K562 (cell line): ENCODE results near the gene TMEM184A. TPM values are rescaled to one million over a fixed set of nuclear protein-coding genes. Genes with fewer than 3 reads are reported as not detected.

Experiments
- ATAC-seq: fragments of 200-7000 bp; cut with Tn5 transposase; 3 replicates; pipeline ENCODE4 v1.9.1; 2020; ENCODE audit warnings: moderate library complexity
- BruUV-seq: library from RNA; stranded (reverse); fragments of 400-500 nt; replicated peaks from 2 replicates; lab custom pipeline; 2021; lab: Mats Ljungman, UMichigan
- CTCF ChIA-PET: fragments of 300-600 bp; formaldehyde crosslinking; extraction: SDS; loops from one replicate; lab custom pipeline; 2021; ENCODE audit warnings: low intra/inter-chr PET ratio; lab: Yijun Ruan, JAX
- POLR2A ChIA-PET: fragments of 300-600, 350-650 bp; sonication (Branson Sonifier 250); formaldehyde crosslinking; extraction: SDS; loops from one replicate; lab custom pipeline; 2021; ENCODE audit warnings: antibody characterized with exemption, inconsistent platforms; lab: Yijun Ruan, JAX
- DNase-seq, 4 experiments: peaks; one replicate each; pipeline versions ENCODE4 v3.0.0 to v3.0.0-alpha.2; 2011 to 2018; ENCODE audit warnings: low spot score in 3 of 4, mixed read lengths in 3 of 4; ENCODE audit errors: extremely low read depth in 1 of 4
- FAIRE-seq: peaks from 2 replicates; lab custom pipeline; 2011; peaks lifted over from hg19 to GRCh38; lab: Jason Lieb, UNC
- H2AFZ ChIP-seq: 2 replicates; pipeline ENCODE4 v1.6.0; 2011; ENCODE audit warnings: low read depth, low read length, control low read depth, inconsistent platforms
- H3K27ac ChIP-seq: fragments of 200-600 bp; 3 replicates; pipeline ENCODE4 v1.8.0; 2011; ENCODE audit warnings: low read depth, mild to moderate bottlenecking, control low read depth, inconsistent platforms, low read length, moderate library complexity, mixed read lengths; ENCODE audit errors: extremely low read depth
- H3K27me3 ChIP-seq, 2 experiments: fragments of 300-600 bp in 1 of 2; 2 replicates in 1 of 2; 3 replicates in 1 of 2; pipeline versions ENCODE4 v1.6.0 to v1.8.0; 2011; ENCODE audit warnings: inconsistent platforms in 2 of 2, low read length in 2 of 2, mild to moderate bottlenecking in 1 of 2, mixed read lengths in 1 of 2, moderate library complexity in 1 of 2; ENCODE audit not compliant: control insufficient read depth in 2 of 2, insufficient read depth in 2 of 2
- H3K36me3 ChIP-seq: fragments of 300-600 bp; 3 replicates; pipeline ENCODE4 v1.8.0; 2011; ENCODE audit warnings: mild to moderate bottlenecking, low read length, inconsistent platforms; ENCODE audit not compliant: control insufficient read depth, insufficient read depth
- H3K4me1 ChIP-seq, 2 experiments: fragments of 200-600 bp in 1 of 2; replicated peaks in 1 of 2; 2 replicates in 1 of 2; 3 replicates in 1 of 2; pipeline versions ENCODE4 v1.5.1 to v1.8.0; 2011; ENCODE audit warnings: inconsistent platforms in 2 of 2, low read length in 2 of 2, mild to moderate bottlenecking in 1 of 2, mixed read lengths in 1 of 2, moderate library complexity in 1 of 2; ENCODE audit not compliant: control insufficient read depth in 2 of 2, insufficient read depth in 2 of 2
- H3K4me2 ChIP-seq: 2 replicates; pipeline ENCODE4 v1.6.1; 2011; ENCODE audit warnings: low read length, control low read depth, inconsistent platforms, mixed read lengths; ENCODE audit not compliant: insufficient read depth
- H3K4me3 ChIP-seq: fragments of 200-600 bp; sonication (generic), shearing (Covaris generic); 2 replicates; pipeline ENCODE4 v1.5.1; 2016; ENCODE audit warnings: control low read depth, inconsistent platforms
- H3K79me2 ChIP-seq: fragments of 200-600 bp; 3 replicates; pipeline ENCODE4 v1.8.0; 2011; ENCODE audit warnings: low read length, inconsistent platforms; ENCODE audit not compliant: control insufficient read depth, insufficient read depth
- H3K9ac ChIP-seq, 2 experiments: 2 replicates each; pipeline versions ENCODE4 v1.6.0 to v1.6.1; 2011; ENCODE audit warnings: low read depth in 2 of 2, low read length in 2 of 2, control low read depth in 1 of 2, inconsistent platforms in 1 of 2, mild to moderate bottlenecking in 1 of 2, mixed read lengths in 1 of 2; ENCODE audit not compliant: insufficient read depth in 1 of 2
- H3K9me1 ChIP-seq: one replicate; pipeline ENCODE4 v1.6.0; 2011; ENCODE audit warnings: inconsistent platforms, mild to moderate bottlenecking, low read length, moderate library complexity; ENCODE audit not compliant: control insufficient read depth, insufficient read depth
- H3K9me3 ChIP-seq: replicated peaks from 2 replicates; pipeline ENCODE4 v1.5.1; 2011; ENCODE audit warnings: low read depth, low read length, inconsistent platforms; ENCODE audit not compliant: control insufficient read depth, insufficient read depth
- H4K20me1 ChIP-seq: replicated peaks from 2 replicates; pipeline ENCODE4 v1.6.1; 2011; ENCODE audit warnings: low read length, inconsistent platforms, mixed read lengths; ENCODE audit not compliant: control insufficient read depth, insufficient read depth
- ARID3B ChIP-seq: fragments of 250-450 bp; sonication (Bioruptor Pico); IDR thresholded peaks from 2 replicates; pipeline ENCODE4 v1.4.0; 2020; ENCODE audit warnings: borderline replicate concordance
- NFRKB ChIP-seq: fragments of 450-650 bp; IDR thresholded peaks from 2 replicates; pipeline ENCODE4 v1.6.1; 2016; ENCODE audit warnings: low read depth
- TFE3 ChIP-seq: fragments of 450-650 bp; formaldehyde crosslinking; IDR thresholded peaks from 2 replicates; pipeline ENCODE4 v1.4.0; 2020; ENCODE audit warnings: mild to moderate bottlenecking, mixed read lengths
- USF1 ChIP-seq: sonication (generic); formaldehyde crosslinking; IDR thresholded peaks from 2 replicates; pipeline ENCODE4 v1.9.0; 2022; ENCODE audit warnings: mild to moderate bottlenecking, missing genetic modification reagents
- WGBS: fragments of 100-300 bp; shearing (Covaris generic); methylation state at CpG from one replicate; pipeline ENCODE4 v1.1.6; 2016; ENCODE audit warnings: low coverage, mixed read lengths; ENCODE audit not compliant: insufficient coverage; ENCODE audit errors: missing lambda C conversion rate; 5-methylcytosine and 5-hydroxymethylcytosine counted together
- in situ Hi-C: fragments of 300-500 bp; cut with MboI; formaldehyde crosslinking; loops from 4 replicates; pipeline ENCODE4 v1.15.0; 2018; ENCODE audit warnings: inconsistent platforms, mixed read lengths
- intact Hi-C: fragments of 100-400 bp; cut with micrococcal nuclease; formaldehyde crosslinking; loops from 2 replicates; pipeline ENCODE4 v1.14.2; 2022
- polyA plus RNA-seq, 8 experiments: library from polyadenylated mRNA; depleted of rRNA in 4 of 8; stranded (reverse) in 5 of 8; unstranded in 3 of 8; fragments of >200 nt; fragmentation: Nextera tagmentation in 2 of 8; fragmentation: Illumina TruSeq in 1 of 8; extraction: Ambion mirVana in 2 of 8; extraction: Trizol in 1 of 8; gene quantifications; 2 replicates each; pipeline versions ENCODE4 v1.2.1 to v1.2.3, GENCODE V29; 2011 to 2014; ENCODE audit warnings: inconsistent platforms in 1 of 8, missing spikeins in 1 of 8
- total RNA-seq, 7 experiments: library from RNA; depleted of rRNA in 6 of 7; stranded (reverse); fragments of >200 nt in 6 of 7; fragmentation: Illumina TruSeq in 2 of 7; extraction: Trizol in 2 of 7; gene quantifications; 2 replicates each; pipeline versions ENCODE4 v1.2.1 to v1.2.3, GENCODE V29; 2011 to 2021; ENCODE audit warnings: low replicate concordance in 1 of 7

Gene TMEM184A
- total and polyA plus RNA-seq, 9 of the 15 experiments (the other 6 are each of a cell fraction or from before 2014, with no cell fraction given), result 0.10 to 0.18 (median 0.11) TPM; not detected in 6

GRCh38 chr7:1586827-1587705, 31.1 kb upstream of the TMEM184A start:
- DNase-seq, result no peak
- Histone ChIP-seq H3K4me1 (peaks cover 0 to 33% of the 10 kb centered on the region in 2 experiments; a peak in 2 of 5 replicates), H4K20me1 (peaks cover 12% of the 10 kb centered on the region; the same call in 1 of the 2 replicates), H3K79me2 (no peaks in the 10 kb centered on the region), H3K9me1 (no peaks in the 10 kb centered on the region), H3K36me3 (no peaks in the 10 kb centered on the region), H3K27ac (no peak overlapping the region), H3K27me3 (peaks cover 75 to 90% of the 10 kb centered on the region in 2 experiments), H3K9ac (peak overlapping the region in 1 of 2 experiments; percentile 58; a peak in 2 of 4 replicates), H2AFZ (0 out of 2 replicates have a peak overlapping the region, but pooled peaks have one; percentile 23), H3K4me2 (no peak overlapping the region), H3K4me3 (no peak overlapping the region), H3K9me3 (no peaks in the 10 kb centered on the region)
- no peak for ATAC-seq
- TF ChIP-seq USF1, result peak; percentile 43; the same call in 1 of the 2 replicates
- no peak for TF ChIP-seq NFRKB
- TF ChIP-seq ARID3B, result no peak
- TF ChIP-seq TFE3 (CRISPR knock-in tag), result peak; percentile 65
- in situ Hi-C loops (loop anchor here (10.0 kb wide), 1 partner anchor 618 kb away; no protein-coding TSS in a partner anchor), intact Hi-C loops (no loop called here)
- no TSS peak for BruUV-seq
- no peak for FAIRE-seq
- CTCF ChIA-PET, result no interaction called here
- POLR2A ChIA-PET, result interaction anchor here (0.5 kb wide), 1 partner anchor 305 kb away, joined by 3 read pairs; no protein-coding TSS in a partner anchor
- WGBS, result 7% methylated on average over 39 of the region's 42 CpGs
